ENCODE measurements around the gene PDGFD. TPM values are rescaled to one million over a fixed set of nuclear protein-coding genes. Genes with fewer than 3 reads are reported as not detected.
A peak's percentile ranks its signal among the peaks of the same experiment; 100 is the strongest.

PDGFD gene
- total and polyA plus RNA-seq, 12 donors = 6.0 to 17.5 (median 10.7) TPM

- no peak for ATAC-seq
- Histone ChIP-seq H3K27me3 (no peaks in the 10 kb centered on the region), H3K9me3 (no peaks in the 10 kb centered on the region), H3K36me3 (no peaks in the 10 kb centered on the region), H3K4me3 (no peak overlapping the region), H3K27ac (no peak overlapping the region), H3K4me1 (peaks cover 0 to 9% (median 0%) of the 10 kb centered on the region in 9 donors)
- intact Hi-C loops (cut with DNase I) = no loop called here
- DNase-seq = no peak
- 32 to 40% methylated on average over 3 of the region's 3 CpGs for WGBS, 2 donors
- peak in 1 of 9 donors; percentile 24 for TF ChIP-seq CTCF (IDR thresholded peaks at IDR 0.05)
These were observed 154.2 kb downstream of the PDGFD start for GRCh38 chr11:104009744-104010143.

GRCh38 chr11:104005234-104005855 lies 158.6 kb downstream of the PDGFD start:
- WGBS, 2 donors = 52 to 56% methylated on average over 2 of the region's 2 CpGs
- DNase-seq (no peak), ATAC-seq (no peak)
- H3K27me3 ChIP-seq = no peaks in the 10 kb centered on the region
- H3K36me3 ChIP-seq = no peaks in the 10 kb centered on the region
- H3K4me3 ChIP-seq = no peak overlapping the region
- no peak overlapping the region for H3K27ac ChIP-seq
- intact Hi-C loops (cut with DNase I) = no loop called here
- H3K4me1 ChIP-seq = peaks cover 0 to 9% (median 0%) of the 10 kb centered on the region in 9 donors
- no peaks in the 10 kb centered on the region for H3K9me3 ChIP-seq
- no peak for TF ChIP-seq CTCF (IDR thresholded peaks at IDR 0.05)

GRCh38 chr11:104003491-104003890 lies 160.5 kb downstream of the PDGFD start:
- Histone ChIP-seq H3K4me1 (no peaks in the 10 kb centered on the region), H3K27ac (no peak overlapping the region), H3K9me3 (no peaks in the 10 kb centered on the region), H3K27me3 (no peaks in the 10 kb centered on the region), H3K36me3 (no peaks in the 10 kb centered on the region), H3K4me3 (no peak overlapping the region)
- intact Hi-C loops (cut with DNase I) = no loop called here
- DNase-seq (no peak), ATAC-seq (no peak)
- TF ChIP-seq CTCF (IDR thresholded peaks at IDR 0.05) = no peak

- Histone ChIP-seq H3K36me3 (no peaks in the 10 kb centered on the region), H3K27me3 (no peaks in the 10 kb centered on the region), H3K4me1 (no peaks in the 10 kb centered on the region), H3K27ac (peak overlapping the region in 2 of 10 donors; percentile 6 to 38), H3K9me3 (no peaks in the 10 kb centered on the region), H3K4me3 (no peak overlapping the region)
- ATAC-seq (no peak), DNase-seq (no peak)
- no peak for TF ChIP-seq CTCF (IDR thresholded peaks at IDR 0.05)
- WGBS, 2 donors = 85 to 88% methylated on average over 3 of the region's 3 CpGs
- intact Hi-C loops (cut with DNase I) = no loop called here
These were observed 162.3 kb downstream of the PDGFD start for GRCh38 chr11:104001561-104002056.

All from heart right ventricle (tissue), 16 donors.